ENCODE data around the gene HOXA9.
A peak's percentile ranks its signal among the peaks of the same experiment; 100 is the strongest.

The HOXA9 gene

GRCh38 chr7:27168265-27168947 is 3.1 kb upstream of the HOXA9 start:
- Histone ChIP-seq H3K4me1 (ENCODE audit: control insufficient read depth, insufficient read depth, low read length) (peaks cover 17% of the 10 kb centered on the region), H3K9ac (ENCODE audit: low read length) (no peak overlapping the region)

GRCh38 chr7:27167916-27168264 is 2.6 kb upstream of the HOXA9 start:
- Histone ChIP-seq H3K27me3 (ENCODE audit: control insufficient read depth, insufficient read depth, low read length) (peaks cover 100% of the 10 kb centered on the region), H3K4me1 (ENCODE audit: control insufficient read depth, insufficient read depth, low read length) (peaks cover 17% of the 10 kb centered on the region), H3K9me3 (ENCODE audit: control insufficient read depth, low read length) (no peaks in the 10 kb centered on the region)

More at GRCh38 chr7:27168265-27168947, 3.1 kb upstream of the HOXA9 start:
- H3K4me3 ChIP-seq (ENCODE audit: low read length) = no peak overlapping the region
- H3K36me3 ChIP-seq (ENCODE audit: control insufficient read depth, insufficient read depth, low read length) = no peaks in the 10 kb centered on the region
- H3K27me3 ChIP-seq (ENCODE audit: control insufficient read depth, insufficient read depth, low read length) = peaks cover 100% of the 10 kb centered on the region
- no peaks in the 10 kb centered on the region for H3K9me3 ChIP-seq (ENCODE audit: control insufficient read depth, low read length)

DNA sequence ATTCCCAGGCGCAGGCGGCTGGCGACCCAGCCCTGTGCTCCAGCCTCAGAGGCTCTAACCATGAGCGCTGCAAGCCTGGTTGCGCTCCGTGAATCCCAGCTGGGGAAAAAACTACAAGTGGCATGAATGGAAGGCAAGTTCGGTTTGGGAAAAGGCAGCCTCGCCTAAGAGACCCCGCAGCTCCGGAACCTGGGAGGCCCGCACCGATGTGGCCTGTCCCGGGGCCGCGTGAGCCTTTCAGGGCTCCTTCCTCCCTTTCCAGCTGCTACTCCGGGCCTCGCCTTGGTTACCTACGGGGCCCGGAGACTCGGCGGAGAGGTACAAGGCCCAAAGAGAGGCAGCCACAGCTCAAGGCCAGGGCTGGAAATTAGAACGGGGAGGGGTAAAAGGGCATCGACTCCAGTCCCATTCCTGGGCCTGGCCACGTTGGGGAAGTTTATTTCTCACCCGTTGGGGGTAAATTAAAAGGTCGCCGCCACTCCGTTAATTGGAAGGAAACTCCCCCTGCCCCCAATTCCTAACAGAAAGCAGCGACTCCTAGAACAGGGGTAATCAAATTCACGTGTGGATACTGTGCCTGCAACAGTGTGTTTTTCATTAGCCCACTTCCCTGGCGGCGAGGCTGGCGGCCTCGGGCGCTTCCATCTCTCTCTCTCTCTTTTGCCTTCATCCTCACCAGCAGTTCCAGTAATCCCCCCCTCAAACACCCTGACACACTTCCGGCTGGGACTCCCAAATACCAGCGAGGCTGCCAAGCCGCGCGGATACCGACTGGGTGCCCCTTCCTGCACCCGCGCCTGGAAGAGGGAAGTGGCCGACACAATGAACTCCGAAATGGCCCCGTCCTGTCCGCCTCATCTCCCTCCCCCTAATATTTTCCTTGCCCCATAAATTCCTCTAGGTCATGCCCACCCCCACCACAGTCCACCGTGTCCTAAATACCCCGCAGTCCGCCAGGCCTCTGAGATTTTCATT is 1.5 kb upstream of the HOXA9 start:
- H3K9me3 ChIP-seq (ENCODE audit: control insufficient read depth, low read length) = no peaks in the 10 kb centered on the region
- no peak overlapping the region for H3K4me3 ChIP-seq (ENCODE audit: low read length)
- no peak overlapping the region for H3K9ac ChIP-seq (ENCODE audit: low read length)
- no peaks in the 10 kb centered on the region for H3K36me3 ChIP-seq (ENCODE audit: control insufficient read depth, insufficient read depth, low read length)
- H3K4me1 ChIP-seq (ENCODE audit: control insufficient read depth, insufficient read depth, low read length) = peaks cover 12% of the 10 kb centered on the region
- H3K27me3 ChIP-seq (ENCODE audit: control insufficient read depth, insufficient read depth, low read length) = peaks cover 99% of the 10 kb centered on the region

More at GRCh38 chr7:27167916-27168264, 2.6 kb upstream of the HOXA9 start:
- Histone ChIP-seq H3K36me3 (ENCODE audit: control insufficient read depth, insufficient read depth, low read length) (no peaks in the 10 kb centered on the region), H3K9ac (ENCODE audit: low read length) (no peak overlapping the region), H3K4me3 (ENCODE audit: low read length) (no peak overlapping the region)

- Histone ChIP-seq H3K4me3 (ENCODE audit: low read length) (no peak overlapping the region), H3K36me3 (ENCODE audit: control insufficient read depth, insufficient read depth, low read length) (no peaks in the 10 kb centered on the region), H3K4me1 (ENCODE audit: control insufficient read depth, insufficient read depth, low read length) (peaks cover 12% of the 10 kb centered on the region), H3K9me3 (ENCODE audit: control insufficient read depth, low read length) (no peaks in the 10 kb centered on the region), H3K9ac (ENCODE audit: low read length) (no peak overlapping the region), H3K27me3 (ENCODE audit: control insufficient read depth, insufficient read depth, low read length) (peaks cover 99% of the 10 kb centered on the region)
These were observed 726 bp upstream of the HOXA9 start for GRCh38 chr7:27165996-27166530.

GRCh38 chr7:27164367-27165088 is 809 bp downstream of the HOXA9 start:
- H3K36me3 ChIP-seq (ENCODE audit: control insufficient read depth, insufficient read depth, low read length) = no peaks in the 10 kb centered on the region
- no peak overlapping the region for H3K4me3 ChIP-seq (ENCODE audit: low read length)
- peaks cover 99% of the 10 kb centered on the region for H3K27me3 ChIP-seq (ENCODE audit: control insufficient read depth, insufficient read depth, low read length)
- H3K9me3 ChIP-seq (ENCODE audit: control insufficient read depth, low read length) = no peaks in the 10 kb centered on the region
- H3K9ac ChIP-seq (ENCODE audit: low read length) = no peak overlapping the region
- peaks cover 18% of the 10 kb centered on the region for H3K4me1 ChIP-seq (ENCODE audit: control insufficient read depth, insufficient read depth, low read length)

GRCh38 chr7:27164045-27164366 is 1.3 kb downstream of the HOXA9 start:
- H3K27me3 ChIP-seq (ENCODE audit: control insufficient read depth, insufficient read depth, low read length) = peaks cover 99% of the 10 kb centered on the region
- H3K4me3 ChIP-seq (ENCODE audit: low read length) = no peak overlapping the region
- H3K36me3 ChIP-seq (ENCODE audit: control insufficient read depth, insufficient read depth, low read length) = no peaks in the 10 kb centered on the region
- H3K4me1 ChIP-seq (ENCODE audit: control insufficient read depth, insufficient read depth, low read length) = peaks cover 18% of the 10 kb centered on the region
- H3K9me3 ChIP-seq (ENCODE audit: control insufficient read depth, low read length) = no peaks in the 10 kb centered on the region
- no peak overlapping the region for H3K9ac ChIP-seq (ENCODE audit: low read length)

DNA sequence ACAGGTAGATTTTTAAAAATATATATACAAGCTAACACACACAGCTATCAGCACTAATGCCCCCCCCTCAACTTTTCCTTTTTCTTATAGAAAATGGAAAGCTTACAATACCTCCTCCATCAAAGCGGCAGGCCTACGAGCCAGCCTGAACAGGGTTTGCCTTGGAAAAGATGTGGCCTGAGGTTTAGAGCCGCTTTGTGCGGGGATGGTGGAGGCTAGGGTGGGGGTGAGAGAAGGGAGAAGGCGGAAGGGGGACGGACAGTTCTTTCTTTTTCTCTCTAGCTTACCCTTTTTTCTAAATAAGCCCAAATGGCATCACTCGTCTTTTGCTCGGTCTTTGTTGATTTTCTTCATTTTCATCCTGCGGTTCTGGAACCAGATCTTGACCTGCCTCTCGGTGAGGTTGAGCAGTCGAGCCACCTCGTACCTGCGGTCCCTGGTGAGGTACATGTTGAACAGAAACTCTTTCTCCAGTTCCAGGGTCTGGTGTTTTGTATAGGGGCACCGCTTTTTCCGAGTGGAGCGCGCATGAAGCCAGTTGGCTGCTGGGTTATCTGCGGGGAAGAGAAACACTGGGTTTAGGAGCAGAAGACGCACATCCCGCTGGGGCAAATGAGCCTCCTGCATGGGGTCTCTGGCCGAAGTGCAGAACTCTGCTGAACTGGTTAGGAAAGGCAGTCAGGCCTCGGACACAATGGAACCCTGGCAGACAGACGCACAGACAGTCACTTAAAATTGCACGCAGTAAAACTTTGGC is 1.9 kb downstream of the HOXA9 start:
- H3K4me3 ChIP-seq (ENCODE audit: low read length) = no peak overlapping the region
- H3K9me3 ChIP-seq (ENCODE audit: control insufficient read depth, low read length) = no peaks in the 10 kb centered on the region
- H3K4me1 ChIP-seq (ENCODE audit: control insufficient read depth, insufficient read depth, low read length) = peaks cover 18% of the 10 kb centered on the region
- no peaks in the 10 kb centered on the region for H3K36me3 ChIP-seq (ENCODE audit: control insufficient read depth, insufficient read depth, low read length)
- H3K9ac ChIP-seq (ENCODE audit: low read length) = no peak overlapping the region
- peaks cover 99% of the 10 kb centered on the region for H3K27me3 ChIP-seq (ENCODE audit: control insufficient read depth, insufficient read depth, low read length)

- no peak overlapping the region for H3K4me3 ChIP-seq (ENCODE audit: low read length)
- H3K4me1 ChIP-seq (ENCODE audit: control insufficient read depth, insufficient read depth, low read length) = peaks cover 18% of the 10 kb centered on the region
- no peak overlapping the region for H3K9ac ChIP-seq (ENCODE audit: low read length)
- no peaks in the 10 kb centered on the region for H3K9me3 ChIP-seq (ENCODE audit: control insufficient read depth, low read length)
- H3K27me3 ChIP-seq (ENCODE audit: control insufficient read depth, insufficient read depth, low read length) = peaks cover 99% of the 10 kb centered on the region
- H3K36me3 ChIP-seq (ENCODE audit: control insufficient read depth, insufficient read depth, low read length) = no peaks in the 10 kb centered on the region
These were observed 2.6 kb downstream of the HOXA9 start for GRCh38 chr7:27162561-27163287.

DNA sequence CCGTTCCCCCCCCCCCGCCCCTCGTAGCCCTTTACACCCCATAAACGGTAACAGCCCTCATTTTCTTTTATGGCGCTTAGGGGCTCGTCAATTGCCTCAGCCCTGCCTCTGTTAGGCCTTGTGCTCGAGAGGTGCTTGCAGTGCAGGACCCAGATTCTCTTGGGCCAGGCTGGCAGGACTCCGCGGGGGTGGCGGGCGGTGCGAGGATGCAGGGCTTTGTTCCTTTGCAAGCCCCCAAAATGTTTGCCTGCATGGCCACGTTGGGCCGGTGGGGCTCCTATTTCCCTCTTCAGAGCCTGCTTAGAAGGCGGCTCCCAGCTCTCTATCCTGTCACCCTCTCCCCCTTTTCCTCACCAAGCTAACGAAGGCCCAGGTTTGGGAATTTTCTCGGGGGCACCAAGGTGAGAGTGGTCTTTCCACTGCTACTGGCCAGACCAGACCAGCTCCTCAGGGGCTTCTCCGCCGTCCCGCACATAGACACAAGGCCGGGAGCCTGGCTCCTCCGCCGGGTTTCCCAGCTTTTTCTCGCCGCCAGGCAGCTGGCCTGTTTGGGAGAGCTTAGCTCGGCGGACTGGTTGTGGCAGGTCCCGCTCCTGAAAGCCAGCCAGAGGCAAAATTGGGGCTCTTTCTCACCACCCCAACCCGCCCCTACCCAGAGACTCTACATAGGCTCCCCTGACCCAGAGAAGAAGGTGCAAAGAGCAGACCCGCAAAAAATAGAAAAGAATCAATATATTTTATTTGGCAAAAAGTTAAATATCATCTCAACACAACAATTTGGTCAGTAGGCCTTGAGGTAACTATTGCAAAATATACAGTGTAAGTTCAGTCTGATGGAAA is 3.4 kb downstream of the HOXA9 start:
- no peak overlapping the region for H3K4me3 ChIP-seq (ENCODE audit: low read length)
- no peaks in the 10 kb centered on the region for H3K9me3 ChIP-seq (ENCODE audit: control insufficient read depth, low read length)
- H3K4me1 ChIP-seq (ENCODE audit: control insufficient read depth, insufficient read depth, low read length) = peaks cover 18% of the 10 kb centered on the region
- peaks cover 99% of the 10 kb centered on the region for H3K27me3 ChIP-seq (ENCODE audit: control insufficient read depth, insufficient read depth, low read length)
- H3K9ac ChIP-seq (ENCODE audit: low read length) = no peak overlapping the region
- H3K36me3 ChIP-seq (ENCODE audit: control insufficient read depth, insufficient read depth, low read length) = no peaks in the 10 kb centered on the region

GRCh38 chr7:27161214-27161720 is 4.1 kb downstream of the HOXA9 start:
- Histone ChIP-seq H3K27me3 (ENCODE audit: control insufficient read depth, insufficient read depth, low read length) (peaks cover 99% of the 10 kb centered on the region), H3K9ac (ENCODE audit: low read length) (peak overlapping the region; percentile 31), H3K36me3 (ENCODE audit: control insufficient read depth, insufficient read depth, low read length) (no peaks in the 10 kb centered on the region), H3K4me1 (ENCODE audit: control insufficient read depth, insufficient read depth, low read length) (peaks cover 18% of the 10 kb centered on the region), H3K4me3 (ENCODE audit: low read length) (peak overlapping the region; percentile 50), H3K9me3 (ENCODE audit: control insufficient read depth, low read length) (no peaks in the 10 kb centered on the region)

Measured in mucosa of stomach (tissue), 1 donor.